Stimulated activated CD4-positive, alpha-beta T cell treated with anti-CD3 and anti-CD28 coated beads, Interleukin-1b, Interleukin-23, amount 100 ng/mL, for 24 hours (primary cell): ENCODE data around the gene C18orf54.
"Not testable (repeated sequence)": the region's sequence is repeated elsewhere in the genome, so short reads cannot be mapped to it uniquely, and the experiment has no call there.

ENCODE experiments used
- DNase-seq, 4 experiments: peaks; one replicate each; pipeline ENCODE4 v3.0.0-alpha.2; 2020; ENCODE audit warnings: low read depth in 4 of 4, low spot score in 1 of 4

Gene C18orf54

DNA sequence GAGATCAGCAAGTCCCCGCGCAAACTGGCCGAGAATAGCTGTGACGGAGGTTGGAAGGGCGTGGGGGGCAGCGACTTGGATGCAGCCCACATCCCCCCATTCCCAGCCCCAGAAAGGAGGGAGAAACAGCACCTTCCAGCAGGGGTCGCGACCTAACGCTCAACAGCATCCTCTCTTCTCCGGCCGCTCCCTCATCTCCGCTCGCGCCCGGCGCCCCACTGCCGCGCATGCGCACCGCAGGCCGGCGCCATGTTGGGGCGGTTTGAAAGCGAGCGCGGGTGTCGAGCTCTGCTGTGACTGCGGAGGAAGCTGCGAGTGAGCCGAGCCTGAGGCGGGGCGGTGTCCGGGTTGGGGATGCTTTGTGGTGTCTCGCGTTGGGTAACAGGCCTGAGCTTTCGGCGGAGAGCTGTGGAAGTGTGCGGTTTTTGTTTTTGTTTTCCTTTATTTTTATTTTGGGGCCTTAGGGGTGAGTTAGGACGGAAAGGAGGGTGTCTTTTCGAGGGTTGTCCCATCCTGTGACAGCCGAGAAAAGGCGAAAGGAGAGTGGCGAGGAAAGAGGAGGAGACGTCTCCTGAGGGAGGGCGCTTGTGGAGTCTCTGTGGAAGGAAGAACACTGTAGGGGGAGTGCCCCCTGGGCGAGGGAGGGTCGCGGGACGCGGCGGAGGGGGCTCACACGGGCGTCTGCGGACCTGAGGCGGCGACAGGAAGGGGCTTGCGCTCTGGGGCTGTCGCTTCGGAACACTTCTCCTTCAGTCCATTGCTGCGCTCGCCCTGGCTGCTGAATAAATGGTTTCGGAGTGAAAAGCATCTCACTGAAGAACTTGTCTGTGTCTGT is at the start of gene C18orf54, which contains the start of gene STARD6:
TSS of gene C18orf54 (plus strand) at position 247 of the 835 bp plus-strand sequence. CDS start 2,667 bp downstream, outside the sequence.
TSS of gene STARD6 (minus strand) at position 199 of the 835 bp plus-strand sequence. CDS start 3,285 bp downstream, outside the sequence.
- peak; percentile 64 to 79 (median 74) for DNase-seq

DNA sequence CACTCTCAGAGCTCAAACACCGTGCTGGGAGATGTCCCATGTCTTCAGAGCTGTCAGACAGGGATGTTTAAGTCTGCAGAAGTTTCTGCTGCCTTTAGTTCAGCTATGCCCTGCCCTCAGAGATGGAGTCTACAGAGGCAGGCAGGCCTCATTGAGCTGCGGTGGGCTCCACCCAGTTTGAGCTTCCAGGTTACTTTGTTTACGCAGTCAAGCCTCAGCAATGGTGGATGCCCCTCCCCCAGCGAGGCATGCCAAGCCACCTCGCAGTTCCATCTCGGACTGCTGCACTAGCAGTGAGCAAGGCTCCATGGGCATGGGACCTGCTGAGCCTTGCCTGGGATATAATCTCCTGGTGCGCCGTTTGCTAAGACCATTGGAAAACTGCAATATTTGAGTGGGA is 48.1 kb upstream of the C18orf54 start:
- not testable (repeated sequence) for DNase-seq

GRCh38 chr18:54316071-54316820 is 41.5 kb upstream of the C18orf54 start:
- no peak for DNase-seq

- no peak for DNase-seq
Measured at GRCh38 chr18:54323561-54323960, 34.1 kb upstream of the C18orf54 start.

DNA sequence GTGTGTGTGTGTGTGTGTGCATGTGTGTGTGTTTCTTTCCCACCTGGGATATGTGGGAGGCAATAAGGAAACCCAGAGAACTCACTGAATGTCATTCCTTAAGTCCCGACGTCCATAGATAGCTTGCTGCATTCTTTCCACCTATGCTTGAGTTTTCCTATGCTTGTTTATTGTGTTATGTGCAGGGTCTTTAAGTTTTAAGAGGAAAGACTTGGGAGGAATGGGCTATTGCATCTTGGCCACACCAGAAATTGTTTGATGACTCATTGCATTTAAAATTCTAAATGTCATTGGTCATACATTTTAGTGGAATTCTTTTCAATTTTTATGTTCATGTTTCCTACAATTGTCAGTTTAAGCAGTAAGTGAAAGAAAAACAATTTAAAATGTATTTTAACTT is 33.7 kb upstream of the C18orf54 start:
- no peak for DNase-seq

DNA sequence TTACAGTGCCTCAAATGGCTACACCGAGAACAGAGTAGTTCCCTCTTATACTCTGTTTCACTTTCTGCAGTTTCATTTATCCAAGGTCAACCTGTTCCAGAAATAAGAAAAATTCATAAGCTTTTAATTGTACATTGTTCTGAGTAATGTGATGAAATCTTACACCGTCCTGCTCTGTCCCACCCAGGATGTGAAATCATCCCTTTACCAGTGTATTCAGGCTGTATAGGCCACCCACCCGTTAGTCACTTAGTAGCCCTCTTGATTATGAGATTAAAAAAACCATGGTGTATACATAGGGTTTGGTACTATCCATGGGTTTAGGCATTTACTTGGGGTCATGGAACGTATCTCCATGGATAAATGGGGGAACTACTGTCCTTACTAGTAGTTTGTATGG is 29.9 kb upstream of the C18orf54 start:
- DNase-seq: no peak

DNA sequence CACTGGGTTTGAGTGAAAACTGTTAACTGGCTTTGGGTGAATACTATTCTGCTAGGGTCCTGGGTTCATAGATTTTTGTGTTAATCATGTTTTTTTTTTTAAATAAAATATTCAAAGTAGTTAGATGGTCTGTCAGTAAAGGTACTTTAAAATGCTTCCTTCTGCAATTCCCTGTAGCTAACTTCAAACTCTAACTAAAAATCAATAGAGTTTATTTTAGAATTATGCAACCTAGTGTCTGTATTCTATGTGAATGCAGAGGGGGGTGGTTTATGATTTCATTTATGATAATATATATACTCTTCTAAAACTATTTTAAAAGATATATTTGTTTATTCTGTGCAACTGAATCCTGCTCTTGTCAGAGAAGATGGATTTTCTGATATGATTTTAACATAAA is 27.9 kb upstream of the C18orf54 start:
- DNase-seq: no peak

DNA sequence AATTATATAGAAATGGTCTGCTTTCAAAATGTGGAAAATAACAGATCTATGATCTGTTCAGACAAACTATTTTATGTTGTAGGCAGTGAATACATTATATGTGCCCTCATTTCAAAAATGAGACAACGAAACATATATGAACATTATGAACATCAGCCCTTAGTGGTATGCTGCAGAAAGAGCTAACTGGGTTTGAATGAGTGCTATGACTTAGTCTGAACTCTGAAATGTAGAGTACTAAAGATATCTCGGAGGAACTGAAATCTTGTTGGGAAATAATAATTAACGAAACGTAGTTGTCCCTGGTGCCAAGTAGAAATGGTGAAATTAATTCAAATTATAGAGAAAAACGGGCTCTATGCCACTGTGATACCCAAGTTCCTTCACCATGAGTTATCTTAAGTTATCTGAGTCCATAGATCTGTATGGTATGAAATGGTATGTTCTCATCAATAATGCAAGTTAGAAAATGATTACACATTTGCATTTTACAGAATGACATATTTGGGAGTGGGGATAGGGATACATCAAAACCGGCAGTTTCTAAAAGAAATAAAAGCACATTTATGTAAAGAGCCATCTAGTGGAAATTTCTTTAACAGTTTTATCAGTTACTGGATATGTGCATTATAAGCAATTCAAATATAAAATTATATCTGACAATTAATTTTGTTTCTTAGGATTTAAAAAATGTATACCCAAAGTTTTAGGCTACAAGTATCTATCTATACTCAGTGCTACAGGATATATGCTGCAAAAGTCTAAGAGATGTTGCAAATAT is 26.7 kb upstream of the C18orf54 start:
- DNase-seq: no peak

GRCh38 chr18:54335638-54336173 is 22.0 kb upstream of the C18orf54 start:
- no peak for DNase-seq

DNA sequence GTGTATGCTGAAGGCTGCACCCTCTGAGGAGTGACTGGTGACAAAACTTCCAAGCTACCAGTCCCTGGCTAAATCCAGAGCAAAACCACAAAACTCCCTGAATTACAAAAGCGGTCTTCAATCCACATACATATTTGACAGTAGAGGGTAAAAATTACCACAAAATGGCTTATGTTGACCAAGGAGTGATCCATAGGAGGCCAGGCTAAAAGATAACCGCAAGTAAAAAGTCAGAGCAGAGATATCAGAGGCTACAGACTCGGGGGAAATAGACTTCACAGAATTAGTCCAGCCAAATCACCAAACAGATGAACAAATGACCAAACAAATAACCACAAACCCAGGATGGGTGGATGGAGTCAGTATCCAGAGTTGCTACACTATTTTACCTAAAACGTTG is 19.5 kb upstream of the C18orf54 start:
- no peak for DNase-seq

DNA sequence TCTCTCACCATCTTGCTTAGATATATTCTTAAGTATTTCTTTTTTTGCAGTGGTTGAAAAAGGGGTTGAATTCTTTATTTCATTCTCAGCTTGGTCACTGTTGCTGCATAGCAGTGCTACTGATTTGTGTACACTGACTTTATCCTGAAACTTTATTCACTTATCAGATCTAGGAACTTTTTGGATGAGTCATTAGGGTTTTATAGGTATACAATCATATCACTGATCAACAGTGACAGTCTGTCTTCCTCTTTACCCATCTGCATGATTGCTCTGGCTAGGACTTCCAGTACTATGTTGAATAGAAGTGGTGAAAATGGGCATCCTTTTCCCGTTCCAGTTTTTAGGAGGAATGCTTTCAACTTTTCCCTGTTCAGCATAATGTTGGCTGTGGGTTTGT is 6.5 kb upstream of the C18orf54 start:
- no peak for DNase-seq

- DNase-seq: peak in 2 of 4 experiments; percentile 1
Measured at GRCh38 chr18:54357082-54357659, 535 bp upstream of the C18orf54 start.

DNA sequence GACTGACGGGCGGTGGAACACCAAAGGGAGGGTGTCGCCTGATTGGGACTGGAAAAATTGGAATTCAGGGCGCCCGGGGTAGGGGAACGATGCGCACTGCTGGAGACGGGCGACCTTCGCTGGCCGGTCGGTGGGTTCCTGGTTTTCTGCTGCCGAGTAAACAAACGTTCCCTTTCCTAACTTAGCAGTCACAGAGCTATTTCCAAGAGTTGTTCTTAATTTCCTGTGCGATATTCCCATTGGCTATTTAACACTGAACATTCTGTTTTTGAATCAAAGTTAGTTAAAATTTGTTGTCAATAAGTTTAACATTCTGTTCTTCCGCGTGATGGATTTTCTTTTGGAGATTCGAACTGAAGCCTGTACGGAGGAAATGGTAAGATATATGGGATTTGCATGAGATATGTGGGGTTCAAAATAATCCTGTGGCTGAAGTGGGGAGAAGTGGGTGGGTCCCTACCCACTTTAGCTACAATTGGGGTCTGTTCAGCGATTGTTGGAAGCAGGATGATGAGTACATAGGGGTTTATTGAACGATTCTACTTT is 862 bp downstream of the C18orf54 start:
- DNase-seq: no peak

DNA sequence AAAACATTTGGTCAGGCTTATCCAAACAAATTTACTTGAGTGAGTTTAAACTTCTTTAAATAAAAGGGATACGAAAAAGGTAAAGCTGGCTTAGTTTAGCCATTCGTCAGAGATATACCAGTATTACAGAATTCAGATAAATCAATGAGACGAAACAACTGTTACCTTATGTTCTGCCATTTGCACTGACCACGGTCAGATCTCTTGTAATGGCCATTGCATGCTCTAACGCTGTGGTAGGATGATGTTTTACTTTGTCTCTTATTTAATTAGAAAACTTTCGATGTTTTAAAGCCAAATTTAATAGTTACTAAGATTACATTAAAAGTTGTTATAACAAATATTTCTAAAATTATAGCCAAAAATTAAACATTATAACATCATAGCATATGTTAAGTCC is 1.5 kb downstream of the C18orf54 start:
- DNase-seq: no peak

DNA sequence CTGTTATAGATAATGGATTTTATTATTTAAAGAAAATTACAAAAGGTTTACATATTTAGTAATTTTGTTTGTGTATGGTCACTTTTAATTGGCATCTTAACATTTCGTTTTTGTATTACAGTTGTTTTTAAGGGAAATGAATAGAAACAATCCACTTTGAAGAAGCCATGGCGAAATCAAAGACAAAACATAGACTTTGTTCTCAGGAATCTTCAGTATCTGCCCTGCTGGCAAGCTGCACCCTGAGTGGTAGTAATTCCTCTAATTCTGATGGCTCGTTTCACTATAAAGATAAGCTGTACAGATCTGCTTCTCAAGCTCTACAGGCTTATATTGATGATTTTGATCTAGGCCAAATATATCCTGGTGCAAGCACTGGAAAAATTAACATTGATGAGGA is 2.7 kb downstream of the C18orf54 start:
- DNase-seq: no peak

GRCh38 chr18:54378057-54378456 is 20.4 kb downstream of the C18orf54 start:
- no peak for DNase-seq

- no peak for DNase-seq
Measured at GRCh38 chr18:54381640-54382039, 23.9 kb downstream of the C18orf54 start.

- DNase-seq: no peak
Measured at GRCh38 chr18:54382076-54382475, 24.4 kb downstream of the C18orf54 start.

- no peak for DNase-seq
Measured at GRCh38 chr18:54382733-54383252, 25.1 kb downstream of the C18orf54 start.

- no peak for DNase-seq
Measured at GRCh38 chr18:54386043-54386442, 28.3 kb downstream of the C18orf54 start.
